Liver (tissue), 9 donors: ENCODE measurements around the gene TRIM60. TPM values are rescaled to one million over a fixed set of nuclear protein-coding genes. Genes with fewer than 3 reads are reported as not detected.

ENCODE experiments used
- DNase-seq: peaks from one replicate; pipeline ENCODE4 v3.0.0-alpha.2; 2017; ENCODE audit warnings: low spot score
- H3K27ac ChIP-seq, 2 donors: one replicate each; pipeline ENCODE4 v1.7.0; 2013; ENCODE audit warnings: inconsistent platforms in 2 of 2, low read length in 2 of 2, control low read depth in 1 of 2, low read depth in 1 of 2, mild to moderate bottlenecking in 1 of 2
- H3K27me3 ChIP-seq, 4 donors: one replicate each; pipeline versions ENCODE4 v1.6.1 to v1.7.0; 2013; ENCODE audit warnings: low read length in 3 of 4, inconsistent platforms in 1 of 4, mild to moderate bottlenecking in 1 of 4, moderate library complexity in 1 of 4; ENCODE audit not compliant: control insufficient read depth in 4 of 4, insufficient read depth in 4 of 4
- H3K36me3 ChIP-seq, 4 donors: one replicate each; pipeline versions ENCODE4 v1.6.1 to v1.7.0; 2013; ENCODE audit warnings: low read length in 3 of 4, mild to moderate bottlenecking in 3 of 4, low read depth in 1 of 4, moderate library complexity in 1 of 4; ENCODE audit not compliant: control insufficient read depth in 4 of 4, insufficient read depth in 3 of 4
- H3K4me1 ChIP-seq, 4 donors: one replicate each; pipeline versions ENCODE4 v1.6.1 to v1.7.0; 2013; ENCODE audit warnings: low read length in 3 of 4, mild to moderate bottlenecking in 3 of 4, moderate library complexity in 1 of 4; ENCODE audit not compliant: control insufficient read depth in 4 of 4, insufficient read depth in 4 of 4
- H3K4me3 ChIP-seq, 3 donors: one replicate each; pipeline versions ENCODE4 v1.6.1 to v1.7.0; 2013; ENCODE audit warnings: low read length in 3 of 3, control low read depth in 1 of 3, low read depth in 1 of 3, mild to moderate bottlenecking in 1 of 3
- H3K9ac ChIP-seq, 2 donors: one replicate each; pipeline ENCODE4 v1.7.0; 2013; ENCODE audit warnings: low read length in 2 of 2, mild to moderate bottlenecking in 2 of 2, moderate library complexity in 2 of 2, control low read depth in 1 of 2, low read depth in 1 of 2
- H3K9me3 ChIP-seq, 4 donors: one replicate each; pipeline versions ENCODE4 v1.6.1 to v1.7.0; 2013; ENCODE audit warnings: low read length in 3 of 4; ENCODE audit not compliant: control insufficient read depth in 4 of 4
- ATF3 ChIP-seq: IDR thresholded peaks from 2 replicates; pipeline ENCODE4 v1.6.1; 2016; ENCODE audit warnings: antibody characterized with exemption
- CTCF ChIP-seq: fragments of 150-350 bp; IDR thresholded peaks from 2 replicates; pipeline ENCODE4 v1.5.1; 2017; ENCODE audit warnings: improper control_type of control experiment, low read depth, low read length; ENCODE audit not compliant: missing input control
- EGR1 ChIP-seq, 2 donors: IDR thresholded peaks; 2 replicates each; pipeline ENCODE4 v1.6.1; 2016 to 2018; ENCODE audit warnings: antibody characterized with exemption in 2 of 2, low read depth in 2 of 2
- FOXA1 ChIP-seq: IDR thresholded peaks from 2 replicates; pipeline ENCODE4 v1.6.1; 2016; ENCODE audit warnings: antibody characterized with exemption
- FOXA2 ChIP-seq: IDR thresholded peaks from 2 replicates; pipeline ENCODE4 v1.6.1; 2016; ENCODE audit warnings: antibody characterized with exemption
- GABPA ChIP-seq, 2 donors: IDR thresholded peaks in 1 of 2; conservative IDR thresholded peaks in 1 of 2; 2 replicates each; pipeline ENCODE4 v1.6.1; 2016; ENCODE audit warnings: antibody characterized with exemption in 2 of 2, mild to moderate bottlenecking in 1 of 2, moderate library complexity in 1 of 2
- HNF4A ChIP-seq, 2 donors: conservative IDR thresholded peaks; 2 replicates each; pipeline ENCODE4 v1.6.1; 2016; ENCODE audit warnings: antibody characterized with exemption in 2 of 2, mild to moderate bottlenecking in 2 of 2
- HNF4G ChIP-seq: IDR thresholded peaks from 2 replicates; pipeline ENCODE4 v1.6.1; 2016; ENCODE audit warnings: antibody characterized with exemption
- JUND ChIP-seq, 2 donors: IDR thresholded peaks; 2 replicates each; pipeline ENCODE4 v1.6.1; 2016; ENCODE audit warnings: antibody characterized with exemption in 2 of 2
- NR2F2 ChIP-seq: IDR thresholded peaks from 2 replicates; pipeline ENCODE4 v1.6.1; 2016; ENCODE audit warnings: antibody characterized with exemption
- RAD21 ChIP-seq, 2 donors: IDR thresholded peaks; 2 replicates each; pipeline ENCODE4 v1.6.1; 2016; ENCODE audit warnings: antibody characterized with exemption in 2 of 2, mild to moderate bottlenecking in 2 of 2
- REST ChIP-seq: IDR thresholded peaks from 2 replicates; pipeline ENCODE4 v1.6.1; 2016; ENCODE audit warnings: antibody characterized with exemption, mild to moderate bottlenecking
- RXRA ChIP-seq, 2 donors: IDR thresholded peaks; 2 replicates each; pipeline ENCODE4 v1.6.1; 2017 to 2018; ENCODE audit warnings: antibody characterized with exemption in 2 of 2, mild to moderate bottlenecking in 1 of 2
- TAF1 ChIP-seq: conservative IDR thresholded peaks from 2 replicates; pipeline ENCODE4 v1.6.1; 2016; ENCODE audit warnings: antibody characterized with exemption, mild to moderate bottlenecking
- YY1 ChIP-seq: IDR thresholded peaks from 2 replicates; pipeline ENCODE4 v1.6.1; 2016; ENCODE audit warnings: antibody characterized with exemption, mild to moderate bottlenecking
- WGBS: extraction: QIAGEN DNeasy Blood & Tissue Kit; methylation state at CpG from one replicate; pipeline ENCODE4 v1.1.7; 2013; 5-methylcytosine and 5-hydroxymethylcytosine counted together
- polyA plus RNA-seq, 2 donors: library from polyadenylated mRNA; stranded (reverse) in 1 of 2; unstranded in 1 of 2; fragments of 200-250 nt in 1 of 2; fragments of >200 nt in 1 of 2; fragmentation: Nextera tagmentation in 1 of 2; extraction: Ambion mirVana in 1 of 2; gene quantifications; one replicate each; pipeline versions ENCODE4 v1.2.1 to v1.2.3, GENCODE V29; 2013 to 2015
- total RNA-seq, 2 donors: library from RNA; depleted of rRNA; stranded (reverse); fragments of >200 nt; gene quantifications; one replicate each; pipeline ENCODE4 v1.2.3, GENCODE V29; 2014
- TF ChIP-seq, protein P1 (sequence below): IDR thresholded peaks from 2 replicates; pipeline ENCODE4 v1.6.1; 2016; ENCODE audit warnings: antibody characterized with exemption
- donor health status: healthy.
- donor health status: healthy.
- donor health status: healthy.
- donor health status: healthy.
- donor health status: healthy.

Gene TRIM60
- total and polyA plus RNA-seq, 4 donors: not detected

- no peak for TF ChIP-seq RAD21 (IDR thresholded peaks at IDR 0.05)
Observed at GRCh38 chr4:165052627-165053026, 20.8 kb downstream of the TRIM60 start (continued).

DNA sequence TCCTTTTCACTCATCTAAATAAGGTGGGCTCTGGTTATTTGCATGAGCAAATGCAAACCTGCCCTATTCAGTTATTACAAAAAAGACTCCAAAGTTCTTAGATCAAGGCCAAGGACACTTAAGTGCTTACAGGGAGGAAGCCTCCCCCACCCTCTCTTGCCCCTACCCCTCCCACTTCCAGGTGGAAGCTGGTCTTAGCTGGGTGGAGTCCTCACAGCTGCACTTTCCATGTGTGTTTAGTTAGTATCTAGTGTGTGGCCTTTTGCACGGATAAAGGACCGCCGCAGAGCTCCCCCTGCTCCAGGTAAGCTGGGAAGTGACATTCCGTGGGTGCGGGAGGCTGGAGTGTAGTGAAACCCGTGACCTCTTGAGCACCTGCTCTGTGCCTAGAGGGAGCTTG lies 21.8 kb downstream of the TRIM60 start, which contains the start of gene TRIM75:
Gene TRIM75, plus strand, starts transcription at position 222 of the 400 bp plus-strand sequence. CDS start 5,282 bp downstream, outside the sequence.
- Histone ChIP-seq H3K27me3 (no peaks in the 10 kb centered on the region), H3K4me3 (no peak within 1 kb of the TSS), H3K36me3 (no peaks in the 10 kb centered on the region), H3K9me3 (no peaks in the 10 kb centered on the region), H3K27ac (no peak within 1 kb of the TSS), H3K4me1 (no peaks in the 10 kb centered on the region), H3K9ac (no peak within 1 kb of the TSS)
- no peak for DNase-seq
- 78% methylated on average over 6 of the region's 6 CpGs for WGBS
- TF ChIP-seq, protein P1, sequence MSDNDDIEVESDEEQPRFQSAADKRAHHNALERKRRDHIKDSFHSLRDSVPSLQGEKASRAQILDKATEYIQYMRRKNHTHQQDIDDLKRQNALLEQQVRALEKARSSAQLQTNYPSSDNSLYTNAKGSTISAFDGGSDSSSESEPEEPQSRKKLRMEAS: no peak
- TF ChIP-seq HNF4A (conservative IDR thresholded peaks at IDR 0.05): no peak
- TF ChIP-seq GABPA (IDR thresholded peaks at IDR 0.05 in 1 of 2, conservative IDR thresholded peaks at IDR 0.05 in 1 of 2): no peak
- no peak for TF ChIP-seq TAF1
- no peak for TF ChIP-seq NR2F2
- TF ChIP-seq CTCF: no peak
- no peak for TF ChIP-seq HNF4G
- no peak for TF ChIP-seq EGR1 (IDR thresholded peaks at IDR 0.05; ENCODE audit: low read depth in 2 of 2)
- no peak for TF ChIP-seq JUND (IDR thresholded peaks at IDR 0.05)
- no peak for TF ChIP-seq REST
- TF ChIP-seq RAD21 (IDR thresholded peaks at IDR 0.05): no peak
- TF ChIP-seq YY1: no peak
- TF ChIP-seq FOXA1: no peak

GRCh38 chr4:165055601-165056000 lies 23.8 kb downstream of the TRIM60 start:
- no peaks in the 10 kb centered on the region for H3K36me3 ChIP-seq
- DNase-seq: no peak
- H3K9me3 ChIP-seq: no peaks in the 10 kb centered on the region
- TF ChIP-seq FOXA2: no peak
- no peak for TF ChIP-seq FOXA1
- no peak for TF ChIP-seq JUND (IDR thresholded peaks at IDR 0.05)
- no peak for TF ChIP-seq HNF4A (conservative IDR thresholded peaks at IDR 0.05)
- TF ChIP-seq CTCF: no peak
- TF ChIP-seq GABPA (IDR thresholded peaks at IDR 0.05 in 1 of 2, conservative IDR thresholded peaks at IDR 0.05 in 1 of 2): no peak
- TF ChIP-seq REST: no peak
- TF ChIP-seq YY1: no peak
- no peak for TF ChIP-seq RAD21 (IDR thresholded peaks at IDR 0.05)
- no peak for TF ChIP-seq NR2F2
- no peak for TF ChIP-seq RXRA (IDR thresholded peaks at IDR 0.05)
- no peak for TF ChIP-seq ATF3
- H3K27me3 ChIP-seq: no peaks in the 10 kb centered on the region
- no peak overlapping the region for H3K9ac ChIP-seq
- no peaks in the 10 kb centered on the region for H3K4me1 ChIP-seq
- WGBS: 91% methylated on average over 9 of the region's 9 CpGs
- H3K4me3 ChIP-seq: no peak overlapping the region
- no peak overlapping the region for H3K27ac ChIP-seq
